CD4-positive, alpha-beta T cell treated with Interleukin-12 subunit alpha and Interleukin-12 subunit beta, for 1 hour (primary cell): ENCODE results near the gene CCDC92B.
A peak's percentile ranks its signal among the peaks of the same experiment; 100 is the strongest.
"Not testable (repeated sequence)": the region's sequence is repeated elsewhere in the genome, so short reads cannot be mapped to it uniquely, and the experiment has no call there.

Experiments used
- DNase-seq: peaks from one replicate; pipeline ENCODE4 v3.0.0-alpha.2; 2020

Gene CCDC92B

GRCh38 chr17:2749058-2749783 lies at the start of gene CCDC92B:
TSS of gene CCDC92B (minus strand) at chr17:2749652. CDS start at chr17:2735145, 14,507 bp downstream.
- no peak for DNase-seq

GRCh38 chr17:2798678-2799077 lies 49.2 kb upstream of the CCDC92B start:
- DNase-seq, result no peak

GRCh38 chr17:2798188-2798587 lies 48.7 kb upstream of the CCDC92B start:
- no peak for DNase-seq

GRCh38 chr17:2797637-2798036 lies 48.2 kb upstream of the CCDC92B start:
- no peak for DNase-seq

- DNase-seq, result no peak
These were observed 47.8 kb upstream of the CCDC92B start for GRCh38 chr17:2797226-2797625.

- DNase-seq, result peak; percentile 85
These were observed 47.0 kb upstream of the CCDC92B start, which contains the start of gene RAP1GAP2 for GRCh38 chr17:2796164-2797125. TSS of gene RAP1GAP2 (plus strand) at chr17:2796438. CDS start at chr17:2796528, 90 bp downstream.

GRCh38 chr17:2795441-2796163 lies 46.1 kb upstream of the CCDC92B start:
- no peak for DNase-seq

- DNase-seq, result no peak
These were observed 44.8 kb upstream of the CCDC92B start for GRCh38 chr17:2794111-2794803.

- DNase-seq, result peak; percentile 72
These were observed 43.1 kb upstream of the CCDC92B start for GRCh38 chr17:2792366-2793169.

GRCh38 chr17:2789700-2790099 lies 40.2 kb upstream of the CCDC92B start:
- DNase-seq, result no peak

- peak; percentile 94 for DNase-seq
These were observed 36.9 kb upstream of the CCDC92B start for GRCh38 chr17:2786176-2786881.

GRCh38 chr17:2785376-2785775 lies 35.9 kb upstream of the CCDC92B start:
- DNase-seq, result not testable (repeated sequence)

GRCh38 chr17:2784864-2785263 lies 35.4 kb upstream of the CCDC92B start:
- DNase-seq, result no peak

GRCh38 chr17:2783310-2784030 lies 34.0 kb upstream of the CCDC92B start:
- no peak for DNase-seq

GRCh38 chr17:2782055-2782454 lies 32.6 kb upstream of the CCDC92B start:
- no peak for DNase-seq

GRCh38 chr17:2781598-2781997 lies 32.1 kb upstream of the CCDC92B start:
- not testable (repeated sequence) for DNase-seq

GRCh38 chr17:2780931-2781454 lies 31.5 kb upstream of the CCDC92B start:
- no peak for DNase-seq

- no peak for DNase-seq
These were observed 30.8 kb upstream of the CCDC92B start for GRCh38 chr17:2780256-2780655.

GRCh38 chr17:2779545-2779944 lies 30.1 kb upstream of the CCDC92B start:
- DNase-seq, result no peak

- no peak for DNase-seq
These were observed 29.0 kb upstream of the CCDC92B start for GRCh38 chr17:2778489-2778888.
